GM19328 (cell line): Measurements from ENCODE around the gene APBA2.
"Not testable (repeated sequence)": the region's sequence is repeated elsewhere in the genome, so short reads cannot be mapped to it uniquely, and the experiment has no call there.

Source experiments
- ATAC-seq: cut with Tn5 transposase; IDR thresholded peaks from one replicate; pipeline ENCODE4 v1.9.1; 2021; ENCODE audit warnings: mild to moderate bottlenecking, moderate library complexity; ENCODE audit not compliant: unreplicated experiment

APBA2 gene

DNA sequence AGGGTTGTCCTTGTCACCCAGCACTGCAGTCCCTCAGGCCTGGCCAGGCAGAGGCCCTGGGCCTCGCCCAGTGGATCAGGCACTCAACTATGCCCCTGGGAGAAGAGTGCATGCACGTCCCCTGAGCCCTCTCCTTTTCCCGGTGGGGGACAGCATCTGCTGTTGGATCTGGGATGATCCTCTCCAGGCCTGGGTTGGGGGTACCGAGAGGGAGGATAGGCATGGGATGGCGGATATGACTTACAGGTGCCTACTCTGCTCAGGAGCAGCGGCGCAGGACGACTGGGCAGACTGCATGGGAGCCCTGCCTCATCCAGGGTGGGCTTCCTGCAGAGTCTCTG is 9.0 kb upstream of the APBA2 start:
- ATAC-seq, result no peak

DNA sequence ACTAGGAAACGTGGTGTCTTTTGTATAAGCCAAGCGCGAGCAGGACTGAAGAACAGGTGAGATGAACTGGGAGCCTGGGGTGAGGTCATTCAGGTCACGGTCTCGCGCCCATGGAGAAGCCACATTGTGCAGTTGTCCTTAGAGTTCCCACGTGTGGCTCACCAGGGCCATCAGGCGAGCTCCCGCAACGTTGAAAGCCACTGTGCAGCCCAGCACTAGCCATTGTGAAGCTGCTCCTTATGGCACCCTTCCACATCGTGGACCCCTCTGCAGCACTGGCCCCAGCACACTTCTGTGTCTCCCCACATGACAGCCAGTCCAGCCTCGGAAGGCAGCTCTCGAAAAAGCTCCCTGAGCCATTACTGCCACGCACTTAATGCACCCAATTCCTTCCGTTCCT is 7.6 kb upstream of the APBA2 start:
- ATAC-seq, result no peak

DNA sequence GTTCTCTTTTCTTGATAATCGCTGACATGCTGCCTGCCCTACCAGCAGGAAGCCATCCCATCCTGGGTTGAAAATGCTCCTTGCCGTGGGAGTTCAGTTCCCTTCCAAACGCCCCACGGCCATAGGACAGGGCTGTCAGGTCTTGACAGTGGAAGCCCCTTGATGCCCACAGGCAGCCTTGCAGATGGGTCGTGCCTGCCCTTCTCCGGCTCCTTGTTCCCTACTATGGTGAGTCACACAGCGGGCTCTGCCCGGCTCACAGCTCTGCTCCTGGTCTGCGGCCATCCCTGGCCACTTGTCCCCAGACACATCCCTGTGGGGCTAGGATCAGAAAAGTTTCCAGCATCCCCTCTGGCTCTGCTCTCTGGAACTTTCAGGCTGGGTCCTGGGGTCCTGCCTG is 6.2 kb upstream of the APBA2 start:
- no peak for ATAC-seq

GRCh38 chr15:28880680-28881079 is 5.1 kb upstream of the APBA2 start:
- ATAC-seq, result no peak

- ATAC-seq, result no peak
Observed at GRCh38 chr15:28881170-28881569, 4.6 kb upstream of the APBA2 start.

DNA sequence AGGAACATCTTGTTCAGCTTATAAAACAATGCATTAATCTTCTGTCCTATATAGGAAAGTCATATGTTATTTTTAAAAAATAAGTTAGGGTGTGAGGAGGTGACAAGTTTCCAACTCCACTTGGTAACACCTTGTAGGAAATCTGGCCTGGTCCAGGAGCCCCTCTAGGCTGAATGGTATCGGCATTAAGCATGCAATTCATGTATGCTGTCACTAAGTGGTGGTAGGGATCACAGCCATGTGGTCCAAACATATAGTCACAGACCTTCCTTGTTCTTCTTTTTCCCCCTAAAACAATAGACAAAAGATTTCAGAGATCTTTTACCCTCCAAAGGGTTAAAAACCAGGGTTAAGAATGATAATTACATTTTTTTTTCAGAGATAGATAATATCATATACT is 4.2 kb upstream of the APBA2 start:
- ATAC-seq, result no peak

GRCh38 chr15:28884151-28884940 is 1.4 kb upstream of the APBA2 start:
- ATAC-seq, result no peak

DNA sequence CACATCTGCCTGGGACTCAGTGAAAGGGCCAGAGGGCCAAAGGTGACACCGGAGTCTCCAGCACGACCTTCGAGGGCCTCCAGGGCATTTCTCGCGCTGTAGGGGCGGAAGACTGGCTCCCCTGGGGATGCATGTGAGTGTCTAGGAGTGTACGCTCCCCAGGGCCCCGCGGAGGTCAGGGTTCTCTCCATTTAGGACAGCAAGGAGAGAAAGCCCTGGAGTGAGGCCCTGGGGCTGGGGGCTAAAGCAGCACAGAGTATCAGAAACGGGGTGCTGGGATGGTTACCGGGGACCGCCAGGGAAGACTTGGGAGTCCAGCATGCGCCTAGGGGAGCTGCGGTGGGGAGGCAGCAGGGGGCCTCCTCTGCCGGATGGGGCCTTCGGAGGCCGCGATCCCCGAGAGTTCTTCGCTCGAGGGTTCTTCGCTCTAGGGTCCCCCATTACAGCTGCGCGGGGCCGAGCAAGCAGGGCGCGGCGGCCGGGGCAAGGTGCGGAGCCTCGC is 595 bp upstream of the APBA2 start:
- ATAC-seq, result no peak

- ATAC-seq, result no peak
Observed at GRCh38 chr15:28886431-28887338, 911 bp downstream of the APBA2 start.

GRCh38 chr15:28887339-28888174 is 1.8 kb downstream of the APBA2 start:
- ATAC-seq, result no peak

DNA sequence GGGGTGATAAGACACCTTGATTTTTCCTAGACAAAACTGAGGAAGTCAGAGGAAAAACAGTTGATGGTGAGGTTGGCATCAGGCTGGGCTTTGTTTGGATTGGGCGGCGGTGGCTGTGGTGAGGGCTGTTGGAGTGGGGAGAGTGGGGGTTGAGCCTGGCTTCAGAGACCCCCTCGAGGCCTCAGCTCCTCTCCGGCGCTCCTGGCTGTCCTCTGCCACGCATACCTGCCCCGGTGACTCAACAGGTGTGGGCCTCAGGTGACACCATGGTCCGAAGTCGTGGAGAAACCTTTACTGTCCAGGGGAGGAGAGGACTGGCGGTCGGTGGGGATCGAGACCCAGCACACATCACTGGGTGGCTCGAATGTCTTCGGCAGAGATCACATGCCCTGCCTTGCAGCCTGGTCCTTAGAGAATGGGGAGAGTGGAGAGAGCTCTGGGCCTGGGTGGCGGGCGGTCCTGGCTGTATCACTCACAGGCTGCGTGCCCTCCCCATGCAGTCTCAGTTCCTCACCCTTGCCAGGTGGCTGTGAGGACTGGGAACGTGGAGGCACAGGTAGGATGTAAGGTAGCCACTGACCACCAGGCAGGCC is 2.6 kb downstream of the APBA2 start:
- no peak for ATAC-seq

- no peak for ATAC-seq
Observed at GRCh38 chr15:28888900-28889299, 3.1 kb downstream of the APBA2 start.

GRCh38 chr15:28889346-28889745 is 3.6 kb downstream of the APBA2 start:
- no peak for ATAC-seq

DNA sequence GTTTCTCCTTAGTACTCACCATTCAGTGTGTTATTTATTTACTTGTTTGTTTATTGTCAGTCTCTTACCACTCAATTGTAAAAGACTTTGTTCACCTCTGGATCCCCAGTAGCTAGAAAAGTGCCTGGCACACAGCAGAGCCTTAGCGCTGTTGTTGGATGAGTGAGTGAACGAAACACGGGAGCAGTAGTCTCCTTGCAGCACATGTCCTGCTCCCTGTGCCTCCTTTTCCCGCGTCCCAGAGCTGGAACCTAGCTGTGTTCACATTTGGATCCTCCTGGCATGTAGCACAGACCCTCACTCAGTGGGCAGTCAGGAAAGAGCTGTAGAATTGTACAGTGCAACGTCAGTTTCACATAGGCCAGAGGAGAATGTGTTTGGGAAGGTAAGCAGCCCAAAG is 4.1 kb downstream of the APBA2 start:
- not testable (repeated sequence) for ATAC-seq

DNA sequence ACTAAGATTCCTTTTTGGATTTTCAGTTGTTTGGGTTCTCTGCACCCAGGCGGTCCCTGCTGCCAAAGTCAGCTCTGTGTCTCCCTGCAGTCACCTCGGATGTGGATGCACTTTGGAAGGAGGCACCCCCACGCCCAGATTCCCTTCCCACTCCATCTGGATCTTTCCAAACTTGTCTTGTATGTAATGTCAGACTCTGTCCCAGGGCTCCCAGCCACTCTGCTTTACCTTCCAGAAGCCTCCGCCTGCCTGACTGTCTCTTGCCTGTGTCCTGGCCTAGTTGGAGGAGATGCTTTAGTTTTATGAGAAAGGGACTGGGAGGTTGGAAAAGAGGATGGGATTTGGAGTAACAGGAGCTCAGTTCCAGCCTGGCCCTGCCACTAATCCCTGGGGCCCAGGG is 4.5 kb downstream of the APBA2 start:
- not testable (repeated sequence) for ATAC-seq

GRCh38 chr15:28890711-28891495 is 5.1 kb downstream of the APBA2 start:
- ATAC-seq, result no peak

GRCh38 chr15:28891588-28891987 is 5.8 kb downstream of the APBA2 start:
- ATAC-seq, result no peak

GRCh38 chr15:28892789-28893610 is 7.2 kb downstream of the APBA2 start:
- no peak for ATAC-seq

GRCh38 chr15:28894631-28895030 is 8.9 kb downstream of the APBA2 start:
- ATAC-seq, result no peak
